ENCODE measurements around the gene MRM1.

Gene MRM1

GRCh38 chr17:36601303-36602029 lies at the start of gene MRM1:
Gene MRM1 (plus strand): TSS chr17:36601583. CDS start chr17:36601811, 228 bp downstream.
- in situ Hi-C loops (cut with HindIII; ENCODE audit: low sequenced_read_pairs): no loop called here

- in situ Hi-C loops (cut with HindIII; ENCODE audit: low sequenced_read_pairs): no loop called here
These were observed 47.9 kb upstream of the MRM1 start for GRCh38 chr17:36553459-36553858.

- in situ Hi-C loops (cut with HindIII; ENCODE audit: low sequenced_read_pairs): no loop called here
These were observed 35.3 kb upstream of the MRM1 start for GRCh38 chr17:36566081-36566480.

GRCh38 chr17:36575028-36575427 lies 26.4 kb upstream of the MRM1 start:
- in situ Hi-C loops (cut with HindIII; ENCODE audit: low sequenced_read_pairs): no loop called here

DNA sequence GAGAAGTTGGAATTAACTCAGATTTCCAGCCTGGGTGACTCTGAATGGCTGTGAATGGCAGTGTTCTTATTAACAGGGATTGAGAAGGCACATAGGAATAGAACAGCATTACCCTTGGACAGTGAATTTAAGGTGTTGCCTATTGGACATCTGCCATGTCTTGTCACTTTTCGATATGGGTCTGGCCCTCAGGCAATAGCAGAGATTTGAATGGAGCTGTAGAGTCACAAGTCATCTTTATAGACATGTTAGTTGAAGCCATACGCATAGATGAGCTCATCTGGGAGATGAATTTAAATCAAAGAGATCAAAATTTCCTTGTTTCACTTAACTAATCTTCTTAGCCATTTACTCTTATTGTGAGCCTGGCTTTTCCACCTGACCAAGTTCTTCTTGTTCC lies 24.6 kb upstream of the MRM1 start:
- in situ Hi-C loops (cut with HindIII; ENCODE audit: low sequenced_read_pairs): no loop called here

DNA sequence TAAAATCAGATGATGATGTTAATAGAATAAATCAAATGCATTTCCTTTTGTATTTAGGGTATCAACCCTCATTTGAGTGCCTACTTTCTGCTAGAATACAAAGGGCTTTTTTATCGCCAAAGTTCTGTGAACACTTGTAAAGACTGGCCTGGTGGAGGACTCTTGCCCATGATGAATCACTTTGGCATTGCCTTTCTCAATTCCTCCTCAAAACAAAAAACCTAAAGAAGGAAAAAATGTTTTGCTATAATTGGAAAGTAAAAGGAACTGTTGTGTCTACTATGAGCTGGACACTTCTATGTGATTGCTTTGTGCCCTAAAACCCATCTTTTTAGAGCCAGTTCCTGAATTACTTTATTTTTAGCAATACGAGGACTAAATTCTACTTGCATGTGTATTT lies 22.7 kb upstream of the MRM1 start:
- in situ Hi-C loops (cut with HindIII; ENCODE audit: low sequenced_read_pairs): no loop called here

DNA sequence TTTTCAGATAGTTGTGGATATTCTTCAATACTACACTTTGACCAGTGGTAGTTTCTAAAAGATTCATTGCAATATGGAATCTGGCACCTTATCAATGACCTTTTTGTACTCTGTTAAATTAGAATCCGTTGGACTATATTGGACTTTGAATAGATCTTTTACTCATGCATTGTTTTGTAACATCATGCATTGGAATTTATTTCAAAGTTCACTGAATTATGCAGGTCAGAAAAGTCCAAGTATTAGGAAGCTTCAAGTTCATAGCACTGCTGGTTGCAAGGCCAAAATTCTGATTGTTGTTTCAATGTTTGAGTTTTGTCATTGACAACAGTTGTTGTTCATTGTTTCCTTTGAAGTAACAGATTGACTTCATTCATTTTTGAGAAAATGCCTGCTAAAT lies 17.6 kb upstream of the MRM1 start:
- in situ Hi-C loops (cut with HindIII; ENCODE audit: low sequenced_read_pairs): no loop called here

- in situ Hi-C loops (cut with HindIII; ENCODE audit: low sequenced_read_pairs): no loop called here
These were observed 15.2 kb upstream of the MRM1 start for GRCh38 chr17:36586138-36586537.

- in situ Hi-C loops (cut with HindIII; ENCODE audit: low sequenced_read_pairs): no loop called here
These were observed 11.3 kb upstream of the MRM1 start for GRCh38 chr17:36590082-36590481.

GRCh38 chr17:36591434-36592315 lies 9.7 kb upstream of the MRM1 start, which contains the start of gene DHRS11:
Gene DHRS11 (plus strand): TSS chr17:36591879. CDS start chr17:36592010, 131 bp downstream.
- in situ Hi-C loops (cut with HindIII; ENCODE audit: low sequenced_read_pairs): no loop called here

- in situ Hi-C loops (cut with HindIII; ENCODE audit: low sequenced_read_pairs): no loop called here
These were observed 9.1 kb upstream of the MRM1 start for GRCh38 chr17:36592316-36592715.

GRCh38 chr17:36592716-36593321 lies 8.6 kb upstream of the MRM1 start:
- in situ Hi-C loops (cut with HindIII; ENCODE audit: low sequenced_read_pairs): no loop called here

GRCh38 chr17:36593656-36594316 lies 7.6 kb upstream of the MRM1 start:
- in situ Hi-C loops (cut with HindIII; ENCODE audit: low sequenced_read_pairs): no loop called here

DNA sequence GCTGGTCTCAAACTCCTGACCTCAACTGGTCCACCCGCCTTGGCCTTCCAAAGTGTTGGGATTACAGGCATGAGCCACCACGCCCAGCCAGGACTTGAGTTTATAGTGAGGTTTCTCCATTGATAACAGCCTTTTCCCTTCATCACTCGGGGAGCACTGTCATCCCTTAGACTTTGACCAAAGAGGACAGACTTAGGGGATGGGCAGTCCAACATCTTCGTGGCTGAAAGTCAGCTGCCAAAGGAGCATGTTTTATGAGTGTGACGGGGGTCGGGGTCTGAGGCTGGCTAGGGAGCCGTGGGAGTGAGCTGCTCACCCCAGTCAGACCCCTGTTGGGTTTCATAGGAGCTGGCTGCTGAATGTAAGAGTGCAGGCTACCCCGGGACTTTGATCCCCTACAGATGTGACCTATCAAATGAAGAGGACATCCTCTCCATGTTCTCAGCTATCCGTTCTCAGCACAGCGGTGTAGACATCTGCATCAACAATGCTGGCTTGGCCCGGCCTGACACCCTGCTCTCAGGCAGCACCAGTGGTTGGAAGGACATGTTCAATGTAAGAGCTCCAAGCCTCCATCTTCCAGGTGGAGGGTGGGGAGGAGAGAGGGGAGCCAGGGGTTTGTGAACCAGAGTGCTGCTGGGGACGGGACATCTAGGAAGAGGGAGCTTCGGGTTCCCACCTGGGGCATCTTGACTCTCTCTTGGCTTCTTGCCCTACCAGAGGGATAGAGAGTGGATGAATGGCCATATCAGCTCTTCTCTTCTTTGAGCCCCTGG lies 6.6 kb upstream of the MRM1 start:
- in situ Hi-C loops (cut with HindIII; ENCODE audit: low sequenced_read_pairs): no loop called here

DNA sequence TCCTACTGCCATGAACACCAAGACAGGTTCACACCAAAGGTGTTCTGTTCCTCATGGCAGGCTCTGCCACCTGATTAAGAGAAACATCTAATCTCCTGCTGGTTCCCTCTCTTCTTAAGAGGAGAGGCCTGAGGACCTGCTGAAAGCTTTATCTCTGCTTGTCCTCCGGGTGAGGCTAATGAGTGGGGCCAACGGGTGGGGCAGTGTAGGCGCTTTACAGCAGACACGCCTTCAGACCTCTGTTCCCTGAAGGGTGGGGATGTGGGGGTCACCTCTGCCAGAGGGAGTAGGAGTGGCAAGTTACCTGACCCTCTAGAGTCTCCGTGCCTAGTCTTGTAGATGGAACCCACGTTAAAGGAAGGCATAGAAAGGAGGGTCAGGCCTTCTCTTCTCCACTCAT lies 4.2 kb upstream of the MRM1 start:
- in situ Hi-C loops (cut with HindIII; ENCODE audit: low sequenced_read_pairs): no loop called here

DNA sequence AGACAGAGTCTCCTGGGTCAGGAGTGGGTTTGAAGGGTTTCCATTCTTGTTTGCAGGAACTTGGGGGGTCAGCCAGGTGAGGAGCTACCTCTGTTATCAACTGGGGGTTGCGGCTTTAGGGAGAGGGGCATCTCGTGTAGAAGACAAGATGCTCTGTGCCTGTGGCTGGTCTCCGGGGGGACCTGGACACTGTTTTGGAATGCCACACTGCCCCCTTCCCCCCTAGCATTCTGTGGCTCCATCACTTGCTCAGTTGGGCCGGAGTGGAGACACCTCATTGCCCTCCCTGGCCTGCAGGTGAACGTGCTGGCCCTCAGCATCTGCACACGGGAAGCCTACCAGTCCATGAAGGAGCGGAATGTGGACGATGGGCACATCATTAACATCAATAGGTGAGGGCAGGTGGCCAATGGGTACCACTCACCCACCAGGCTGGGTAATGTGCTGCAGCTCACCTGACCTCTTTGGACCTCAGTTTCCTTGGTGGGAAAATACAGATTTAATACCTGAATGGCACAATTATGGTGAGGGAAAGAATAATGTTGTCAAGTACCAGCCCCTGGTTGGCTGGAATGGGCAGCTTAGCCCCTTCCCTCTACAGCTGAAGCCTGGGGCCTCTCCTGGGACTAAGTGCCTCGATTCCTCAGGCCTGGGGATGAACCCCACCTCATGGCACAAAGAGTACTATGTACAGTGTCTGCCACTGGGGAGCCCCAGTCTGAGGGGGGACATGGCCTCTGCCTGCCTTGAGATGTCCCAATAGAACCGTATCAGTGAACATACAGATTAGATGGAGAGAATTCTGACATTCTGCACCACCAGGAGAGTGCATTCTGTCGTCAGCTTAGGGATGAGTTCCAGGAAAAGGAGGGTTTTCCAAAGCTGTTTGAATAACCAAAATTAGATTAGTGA lies 3.3 kb upstream of the MRM1 start:
- in situ Hi-C loops (cut with HindIII; ENCODE audit: low sequenced_read_pairs): no loop called here

- in situ Hi-C loops (cut with HindIII; ENCODE audit: low sequenced_read_pairs): no loop called here
These were observed 2.4 kb upstream of the MRM1 start for GRCh38 chr17:36598951-36599401.

DNA sequence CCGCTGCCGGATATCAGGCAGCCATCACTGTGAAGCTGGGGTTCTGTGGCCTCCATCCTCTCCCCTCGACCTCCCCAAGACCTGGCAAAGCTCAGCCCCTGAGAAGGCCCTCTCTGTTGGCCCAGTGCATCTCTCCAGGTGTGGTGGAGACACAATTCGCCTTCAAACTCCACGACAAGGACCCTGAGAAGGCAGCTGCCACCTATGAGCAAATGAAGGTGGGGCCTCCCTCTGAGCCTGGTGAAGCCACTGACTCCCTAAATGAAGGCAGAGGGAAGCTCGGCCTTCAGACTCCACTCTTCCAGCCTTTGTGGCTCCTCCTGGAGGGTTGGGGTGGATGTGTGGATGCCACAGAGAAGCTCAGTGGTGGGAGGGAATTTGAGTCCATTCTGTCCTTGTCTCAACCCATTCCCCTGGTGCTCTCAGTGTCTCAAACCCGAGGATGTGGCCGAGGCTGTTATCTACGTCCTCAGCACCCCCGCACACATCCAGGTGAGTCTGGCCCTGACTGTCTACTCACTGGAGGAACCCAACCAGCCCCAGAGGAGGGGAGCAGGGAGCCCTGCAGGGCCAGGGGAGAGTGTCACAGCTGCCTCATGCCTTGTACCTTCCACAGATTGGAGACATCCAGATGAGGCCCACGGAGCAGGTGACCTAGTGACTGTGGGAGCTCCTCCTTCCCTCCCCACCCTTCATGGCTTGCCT lies 1.7 kb upstream of the MRM1 start:
- in situ Hi-C loops (cut with HindIII; ENCODE audit: low sequenced_read_pairs): no loop called here

DNA sequence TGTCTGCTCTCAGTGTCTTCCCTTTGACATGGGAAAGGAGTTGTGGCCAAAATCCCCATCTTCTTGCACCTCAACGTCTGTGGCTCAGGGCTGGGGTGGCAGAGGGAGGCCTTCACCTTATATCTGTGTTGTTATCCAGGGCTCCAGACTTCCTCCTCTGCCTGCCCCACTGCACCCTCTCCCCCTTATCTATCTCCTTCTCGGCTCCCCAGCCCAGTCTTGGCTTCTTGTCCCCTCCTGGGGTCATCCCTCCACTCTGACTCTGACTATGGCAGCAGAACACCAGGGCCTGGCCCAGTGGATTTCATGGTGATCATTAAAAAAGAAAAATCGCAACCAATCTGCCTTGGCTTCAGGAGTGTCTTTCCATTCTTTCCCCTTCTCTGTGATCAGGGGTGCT lies 918 bp upstream of the MRM1 start:
- in situ Hi-C loops (cut with HindIII; ENCODE audit: low sequenced_read_pairs): no loop called here
